ENCODE data around the gene SMARCAD1.

- no peak for TF ChIP-seq ZNF621 (tag by site-specific recombination; IDR thresholded peaks at IDR 0.05)
- TF ChIP-seq, protein P1, sequence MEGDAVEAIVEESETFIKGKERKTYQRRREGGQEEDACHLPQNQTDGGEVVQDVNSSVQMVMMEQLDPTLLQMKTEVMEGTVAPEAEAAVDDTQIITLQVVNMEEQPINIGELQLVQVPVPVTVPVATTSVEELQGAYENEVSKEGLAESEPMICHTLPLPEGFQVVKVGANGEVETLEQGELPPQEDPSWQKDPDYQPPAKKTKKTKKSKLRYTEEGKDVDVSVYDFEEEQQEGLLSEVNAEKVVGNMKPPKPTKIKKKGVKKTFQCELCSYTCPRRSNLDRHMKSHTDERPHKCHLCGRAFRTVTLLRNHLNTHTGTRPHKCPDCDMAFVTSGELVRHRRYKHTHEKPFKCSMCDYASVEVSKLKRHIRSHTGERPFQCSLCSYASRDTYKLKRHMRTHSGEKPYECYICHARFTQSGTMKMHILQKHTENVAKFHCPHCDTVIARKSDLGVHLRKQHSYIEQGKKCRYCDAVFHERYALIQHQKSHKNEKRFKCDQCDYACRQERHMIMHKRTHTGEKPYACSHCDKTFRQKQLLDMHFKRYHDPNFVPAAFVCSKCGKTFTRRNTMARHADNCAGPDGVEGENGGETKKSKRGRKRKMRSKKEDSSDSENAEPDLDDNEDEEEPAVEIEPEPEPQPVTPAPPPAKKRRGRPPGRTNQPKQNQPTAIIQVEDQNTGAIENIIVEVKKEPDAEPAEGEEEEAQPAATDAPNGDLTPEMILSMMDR (tag by site-specific recombination; IDR thresholded peaks at IDR 0.05) = no peak
- no peak for TF ChIP-seq ZNF843 (tag by site-specific recombination; IDR thresholded peaks at IDR 0.05)
- TF ChIP-seq, protein P2, sequence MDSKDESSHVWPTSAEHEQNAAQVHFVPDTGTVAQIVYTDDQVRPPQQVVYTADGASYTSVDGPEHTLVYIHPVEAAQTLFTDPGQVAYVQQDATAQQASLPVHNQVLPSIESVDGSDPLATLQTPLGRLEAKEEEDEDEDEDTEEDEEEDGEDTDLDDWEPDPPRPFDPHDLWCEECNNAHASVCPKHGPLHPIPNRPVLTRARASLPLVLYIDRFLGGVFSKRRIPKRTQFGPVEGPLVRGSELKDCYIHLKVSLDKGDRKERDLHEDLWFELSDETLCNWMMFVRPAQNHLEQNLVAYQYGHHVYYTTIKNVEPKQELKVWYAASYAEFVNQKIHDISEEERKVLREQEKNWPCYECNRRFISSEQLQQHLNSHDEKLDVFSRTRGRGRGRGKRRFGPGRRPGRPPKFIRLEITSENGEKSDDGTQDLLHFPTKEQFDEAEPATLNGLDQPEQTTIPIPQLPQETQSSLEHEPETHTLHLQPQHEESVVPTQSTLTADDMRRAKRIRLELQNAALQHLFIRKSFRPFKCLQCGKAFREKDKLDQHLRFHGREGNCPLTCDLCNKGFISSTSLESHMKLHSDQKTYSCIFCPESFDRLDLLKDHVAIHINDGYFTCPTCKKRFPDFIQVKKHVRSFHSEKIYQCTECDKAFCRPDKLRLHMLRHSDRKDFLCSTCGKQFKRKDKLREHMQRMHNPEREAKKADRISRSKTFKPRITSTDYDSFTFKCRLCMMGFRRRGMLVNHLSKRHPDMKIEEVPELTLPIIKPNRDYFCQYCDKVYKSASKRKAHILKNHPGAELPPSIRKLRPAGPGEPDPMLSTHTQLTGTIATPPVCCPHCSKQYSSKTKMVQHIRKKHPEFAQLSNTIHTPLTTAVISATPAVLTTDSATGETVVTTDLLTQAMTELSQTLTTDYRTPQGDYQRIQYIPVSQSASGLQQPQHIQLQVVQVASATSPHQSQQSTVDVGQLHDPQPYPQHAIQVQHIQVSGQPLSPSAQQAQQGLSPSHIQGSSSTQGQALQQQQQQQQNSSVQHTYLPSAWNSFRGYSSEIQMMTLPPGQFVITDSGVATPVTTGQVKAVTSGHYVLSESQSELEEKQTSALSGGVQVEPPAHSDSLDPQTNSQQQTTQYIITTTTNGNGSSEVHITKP (tag by site-specific recombination; IDR thresholded peaks at IDR 0.05) = no peak
- no peak for TF ChIP-seq ZNF174 (tag by site-specific recombination; IDR thresholded peaks at IDR 0.05)
- no peak for TF ChIP-seq ZNF48 (tag by site-specific recombination; IDR thresholded peaks at IDR 0.05)
- no peak for TF ChIP-seq ZNF274 (IDR thresholded peaks at IDR 0.05; ENCODE audit: low read length)
- TF ChIP-seq ZNF274 (tag by site-specific recombination; IDR thresholded peaks at IDR 0.05; ENCODE audit: borderline replicate concordance) = no peak
- TF ChIP-seq YY1 (tag by site-specific recombination; IDR thresholded peaks at IDR 0.05) = no peak
- no peak for TF ChIP-seq ZNF112 (tag by site-specific recombination; IDR thresholded peaks at IDR 0.05)
- no peak for TF ChIP-seq TCF7L2 (IDR thresholded peaks at IDR 0.05; ENCODE audit: borderline replicate concordance, low read depth, low read length)
- no peak for TF ChIP-seq ZNF221 (tag by site-specific recombination; IDR thresholded peaks at IDR 0.05; ENCODE audit: borderline replicate concordance)
- no peak for TF ChIP-seq ZBTB1 (tag by site-specific recombination; IDR thresholded peaks at IDR 0.05)
- no peak for TF ChIP-seq REPIN1 (tag by site-specific recombination; IDR thresholded peaks at IDR 0.05; ENCODE audit: low read depth)
- TF ChIP-seq ZNF639 (tag by site-specific recombination; IDR thresholded peaks at IDR 0.05) = no peak
Observed at GRCh38 chr4:94225449-94225848, 17.8 kb downstream of the SMARCAD1 start.
